H9 (cell line): ENCODE measurements around the gene UNC45A. TPM values are rescaled to one million over a fixed set of nuclear protein-coding genes. Genes with fewer than 3 reads are reported as not detected.

ENCODE experiments used
- DNase-seq: peaks from one replicate; pipeline ENCODE4 v3.0.0-alpha.2; 2017
- H2AFZ ChIP-seq: one replicate; pipeline ENCODE4 v1.6.1; 2013; ENCODE audit warnings: mild to moderate bottlenecking, low read length, control low read depth, moderate library complexity
- H2AK5ac ChIP-seq: 2 replicates; pipeline ENCODE4 v1.6.1; 2013; ENCODE audit warnings: low read length, control low read depth, mixed read lengths; ENCODE audit not compliant: insufficient read length
- H2BK120ac ChIP-seq: one replicate; pipeline ENCODE4 v1.6.1; 2013; ENCODE audit warnings: low read depth, mild to moderate bottlenecking, low read length, control low read depth, inconsistent platforms; ENCODE audit not compliant: poor library complexity, severe bottlenecking
- H2BK12ac ChIP-seq: 2 replicates; pipeline ENCODE4 v1.6.1; 2013; ENCODE audit warnings: low read length, control low read depth, mixed read lengths, low read depth; ENCODE audit not compliant: insufficient read length
- H2BK15ac ChIP-seq: 2 replicates; pipeline ENCODE4 v1.6.1; 2013; ENCODE audit warnings: low read depth, low read length, control low read depth
- H2BK20ac ChIP-seq: one replicate; pipeline ENCODE4 v1.6.1; 2013; ENCODE audit warnings: low read depth, mild to moderate bottlenecking, low read length, control low read depth, inconsistent platforms; ENCODE audit not compliant: poor library complexity, severe bottlenecking
- H2BK5ac ChIP-seq: 2 replicates; pipeline ENCODE4 v1.6.1; 2013; ENCODE audit warnings: low read length, control low read depth, mixed read lengths; ENCODE audit not compliant: insufficient read length
- H3K14ac ChIP-seq: 2 replicates; pipeline ENCODE4 v1.6.1; 2013; ENCODE audit warnings: low read length, control low read depth; ENCODE audit not compliant: insufficient read depth
- H3K18ac ChIP-seq: 2 replicates; pipeline ENCODE4 v1.6.1; 2013; ENCODE audit warnings: low read depth, mild to moderate bottlenecking, mixed read lengths, low read length, control low read depth; ENCODE audit not compliant: insufficient read length
- H3K23ac ChIP-seq: 2 replicates; pipeline ENCODE4 v1.6.1; 2013; ENCODE audit warnings: low read length, control low read depth, mixed read lengths, low read depth; ENCODE audit not compliant: insufficient read length
- H3K23me2 ChIP-seq: 2 replicates; pipeline ENCODE4 v1.6.1; 2013; ENCODE audit warnings: low read depth, mild to moderate bottlenecking, mixed read lengths, low read length, control low read depth; ENCODE audit not compliant: insufficient read length, poor library complexity, severe bottlenecking
- H3K27ac ChIP-seq: 2 replicates; pipeline ENCODE4 v1.5.1; 2013; ENCODE audit warnings: low read length, control low read depth, mixed read lengths, low read depth; ENCODE audit not compliant: insufficient read length
- H3K27me3 ChIP-seq: 2 replicates; pipeline ENCODE4 v1.6.1; 2013; ENCODE audit warnings: low read length, control low read depth, inconsistent platforms; ENCODE audit not compliant: insufficient read depth
- H3K4ac ChIP-seq: 2 replicates; pipeline ENCODE4 v1.6.1; 2013; ENCODE audit warnings: low read depth, mild to moderate bottlenecking, control low read depth, inconsistent platforms, low read length, moderate library complexity
- H3K4me1 ChIP-seq: 2 replicates; pipeline ENCODE4 v1.6.1; 2013; ENCODE audit warnings: low read length, control low read depth, inconsistent platforms; ENCODE audit not compliant: insufficient read depth
- H3K4me2 ChIP-seq: 2 replicates; pipeline ENCODE4 v1.6.1; 2013; ENCODE audit warnings: low read length, control low read depth, mixed read lengths; ENCODE audit not compliant: insufficient read length, insufficient read depth
- H3K56ac ChIP-seq: 2 replicates; pipeline ENCODE4 v1.6.1; 2013; ENCODE audit warnings: low read depth, mild to moderate bottlenecking, mixed read lengths, low read length, control low read depth; ENCODE audit not compliant: insufficient read length
- H3K79me1 ChIP-seq: 2 replicates; pipeline ENCODE4 v1.6.1; 2013; ENCODE audit warnings: low read depth, mild to moderate bottlenecking, moderate library complexity, low read length, control low read depth, inconsistent platforms; ENCODE audit not compliant: insufficient read depth, poor library complexity, severe bottlenecking
- H3K79me2 ChIP-seq: 2 replicates; pipeline ENCODE4 v1.6.1; 2013; ENCODE audit warnings: low read length, control low read depth, inconsistent platforms; ENCODE audit not compliant: insufficient read depth
- H3K9ac ChIP-seq: 2 replicates; pipeline ENCODE4 v1.6.1; 2013; ENCODE audit warnings: low read length, control low read depth, mixed read lengths; ENCODE audit not compliant: insufficient read length; ENCODE audit errors: extremely low read depth
- H3K9me3 ChIP-seq: one replicate; pipeline ENCODE4 v1.6.1; 2013; ENCODE audit warnings: low read depth, low read length, inconsistent platforms; ENCODE audit not compliant: control insufficient read depth
- H3T11ph ChIP-seq: one replicate; pipeline ENCODE4 v1.6.1; 2013; ENCODE audit warnings: mild to moderate bottlenecking, low read length, control low read depth, inconsistent platforms
- H4K20me1 ChIP-seq: one replicate; pipeline ENCODE4 v1.6.1; 2013; ENCODE audit not compliant: control insufficient read depth, insufficient read length, insufficient read depth
- H4K5ac ChIP-seq: 2 replicates; pipeline ENCODE4 v1.6.1; 2013; ENCODE audit warnings: low read depth, mild to moderate bottlenecking, mixed read lengths, low read length, control low read depth; ENCODE audit not compliant: insufficient read length
- H4K8ac ChIP-seq: replicated peaks from 2 replicates; pipeline ENCODE4 v1.6.1; 2013; ENCODE audit warnings: low read length, control low read depth, mixed read lengths, low read depth; ENCODE audit not compliant: insufficient read length
- H4K91ac ChIP-seq: 2 replicates; pipeline ENCODE4 v1.6.1; 2013; ENCODE audit warnings: low read depth, mild to moderate bottlenecking, moderate library complexity, mixed read lengths, low read length, control low read depth; ENCODE audit not compliant: insufficient read length
- H3K27ac Mint-ChIP-seq, 3 experiments: 2 replicates in 2 of 3; 3 replicates in 1 of 3; pipeline ENCODE4 v1.8.0; 2020 to 2021; ENCODE audit warnings: mixed read lengths in 3 of 3, mild to moderate bottlenecking in 1 of 3, moderate library complexity in 1 of 3
- H3K27me3 Mint-ChIP-seq: 2 replicates; pipeline ENCODE4 v1.8.0; 2021; ENCODE audit warnings: low read depth, mild to moderate bottlenecking, moderate library complexity, mixed read lengths
- H3K36me3 Mint-ChIP-seq, 3 experiments: 2 replicates in 2 of 3; 3 replicates in 1 of 3; pipeline ENCODE4 v1.8.0; 2020 to 2021; ENCODE audit warnings: low read depth in 3 of 3, mixed read lengths in 3 of 3; ENCODE audit not compliant: insufficient read depth in 1 of 3
- H3K4me1 Mint-ChIP-seq, 2 experiments: 2 replicates each; pipeline ENCODE4 v1.8.0; 2020; ENCODE audit warnings: mixed read lengths in 2 of 2
- H3K4me3 Mint-ChIP-seq, 2 experiments: 2 replicates in 1 of 2; 3 replicates in 1 of 2; pipeline ENCODE4 v1.8.0; 2020 to 2021; ENCODE audit warnings: mild to moderate bottlenecking in 2 of 2, mixed read lengths in 2 of 2, moderate library complexity in 1 of 2
- H3K9me3 Mint-ChIP-seq, 2 experiments: 2 replicates in 1 of 2; 3 replicates in 1 of 2; pipeline ENCODE4 v1.8.0; 2020; ENCODE audit warnings: mild to moderate bottlenecking in 2 of 2, mixed read lengths in 2 of 2, moderate library complexity in 1 of 2
- WGBS: extraction: QIAGEN DNeasy Blood & Tissue Kit; methylation state at CpG from one replicate; pipeline ENCODE4 v1.1.7; 2013; ENCODE audit warnings: missing lambda C conversion rate, low lambda C conversion rate, mixed read lengths; ENCODE audit not compliant: insufficient read length; ENCODE audit errors: extremely low coverage; 5-methylcytosine and 5-hydroxymethylcytosine counted together
- total RNA-seq: library from RNA; stranded (reverse); gene quantifications from 2 replicates; pipeline ENCODE4 v1.2.1, GENCODE V29; 2021
- TF ChIP-seq, protein P1 (sequence below): fragments of 200-600 bp; sonication (generic); conservative IDR thresholded peaks from 3 replicates; pipeline ENCODE4 v1.8.0; 2021; ENCODE audit warnings: antibody characterized with exemption, mild to moderate bottlenecking

UNC45A gene
- total RNA-seq, 1 experiment from 2014 or later, result 84.6 TPM

DNA sequence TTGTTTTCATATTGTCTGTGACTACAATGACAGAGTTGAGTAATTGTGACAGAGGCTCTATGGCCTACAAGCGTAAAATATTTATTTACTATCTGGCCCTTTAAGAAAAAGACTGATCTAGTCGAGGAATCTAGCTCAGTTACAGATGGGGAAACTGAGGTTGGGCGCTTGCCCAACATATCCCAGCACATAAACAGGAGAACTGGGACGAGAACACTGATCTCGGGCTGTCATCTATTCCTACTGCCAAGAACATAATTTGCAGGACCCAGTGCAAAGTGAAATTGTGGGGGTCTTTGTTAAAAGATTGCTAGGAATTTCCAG, 48.8 kb upstream of the UNC45A start:
- no peak for DNase-seq
- no peak overlapping the region for H2AK5ac ChIP-seq
- H3K18ac ChIP-seq, result no peak overlapping the region
- H2BK20ac ChIP-seq, result no peak overlapping the region
- no peaks in the 10 kb centered on the region for H3K27me3 Mint-ChIP-seq
- H3K79me2 ChIP-seq, result no peaks in the 10 kb centered on the region
- no peak overlapping the region for H4K8ac ChIP-seq
- H3K4me1 ChIP-seq, result no peaks in the 10 kb centered on the region
- H2BK5ac ChIP-seq, result no peak overlapping the region
- H2BK120ac ChIP-seq, result no peak overlapping the region
- no peak overlapping the region for H4K91ac ChIP-seq
- no peak overlapping the region for H2BK12ac ChIP-seq
- H3K27ac ChIP-seq, result no peak overlapping the region
- no peak overlapping the region for H3K4me2 ChIP-seq
- no peak overlapping the region for H3K27ac Mint-ChIP-seq
- peak overlapping the region in 1 of 2 experiments; percentile 19; a peak in 1 of 5 replicates for H3K4me3 Mint-ChIP-seq
- no peaks in the 10 kb centered on the region for H3K9me3 Mint-ChIP-seq
- H2BK15ac ChIP-seq, result no peak overlapping the region
- H3K27me3 ChIP-seq, result no peaks in the 10 kb centered on the region
- H3K4me1 Mint-ChIP-seq, result peaks cover 17 to 29% of the 10 kb centered on the region in 2 experiments
- H3K56ac ChIP-seq, result no peak overlapping the region
- H2AFZ ChIP-seq, result no peak overlapping the region
- H3K36me3 Mint-ChIP-seq, result peaks cover 0 to 10% (median 0%) of the 10 kb centered on the region in 3 experiments; a peak in 2 of 7 replicates
- H3K79me1 ChIP-seq, result no peaks in the 10 kb centered on the region
- H3K23ac ChIP-seq, result no peak overlapping the region
- no peak overlapping the region for H3K14ac ChIP-seq
- peaks cover 7% of the 10 kb centered on the region for H3K23me2 ChIP-seq
- no peaks in the 10 kb centered on the region for H3K9me3 ChIP-seq
- no CpG with 5 or more reads among the region's 5 CpGs for WGBS
- TF ChIP-seq, protein P1, sequence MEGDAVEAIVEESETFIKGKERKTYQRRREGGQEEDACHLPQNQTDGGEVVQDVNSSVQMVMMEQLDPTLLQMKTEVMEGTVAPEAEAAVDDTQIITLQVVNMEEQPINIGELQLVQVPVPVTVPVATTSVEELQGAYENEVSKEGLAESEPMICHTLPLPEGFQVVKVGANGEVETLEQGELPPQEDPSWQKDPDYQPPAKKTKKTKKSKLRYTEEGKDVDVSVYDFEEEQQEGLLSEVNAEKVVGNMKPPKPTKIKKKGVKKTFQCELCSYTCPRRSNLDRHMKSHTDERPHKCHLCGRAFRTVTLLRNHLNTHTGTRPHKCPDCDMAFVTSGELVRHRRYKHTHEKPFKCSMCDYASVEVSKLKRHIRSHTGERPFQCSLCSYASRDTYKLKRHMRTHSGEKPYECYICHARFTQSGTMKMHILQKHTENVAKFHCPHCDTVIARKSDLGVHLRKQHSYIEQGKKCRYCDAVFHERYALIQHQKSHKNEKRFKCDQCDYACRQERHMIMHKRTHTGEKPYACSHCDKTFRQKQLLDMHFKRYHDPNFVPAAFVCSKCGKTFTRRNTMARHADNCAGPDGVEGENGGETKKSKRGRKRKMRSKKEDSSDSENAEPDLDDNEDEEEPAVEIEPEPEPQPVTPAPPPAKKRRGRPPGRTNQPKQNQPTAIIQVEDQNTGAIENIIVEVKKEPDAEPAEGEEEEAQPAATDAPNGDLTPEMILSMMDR, result no peak
- no peak overlapping the region for H4K5ac ChIP-seq
- no peak overlapping the region for H3T11ph ChIP-seq
- no peaks in the 10 kb centered on the region for H4K20me1 ChIP-seq
- no peak overlapping the region for H3K4ac ChIP-seq
- no peak overlapping the region for H3K9ac ChIP-seq
